ENCODE measurements around the gene MLLT6.
A peak's percentile ranks its signal among the peaks of the same experiment; 100 is the strongest.
"Not testable (repeated sequence)": the region's sequence is repeated elsewhere in the genome, so short reads cannot be mapped to it uniquely, and the experiment has no call there.

The MLLT6 gene

GRCh38 chr17:38709104-38709820 is 4.2 kb downstream of the MLLT6 start:
- DNase-seq: no peak

DNA sequence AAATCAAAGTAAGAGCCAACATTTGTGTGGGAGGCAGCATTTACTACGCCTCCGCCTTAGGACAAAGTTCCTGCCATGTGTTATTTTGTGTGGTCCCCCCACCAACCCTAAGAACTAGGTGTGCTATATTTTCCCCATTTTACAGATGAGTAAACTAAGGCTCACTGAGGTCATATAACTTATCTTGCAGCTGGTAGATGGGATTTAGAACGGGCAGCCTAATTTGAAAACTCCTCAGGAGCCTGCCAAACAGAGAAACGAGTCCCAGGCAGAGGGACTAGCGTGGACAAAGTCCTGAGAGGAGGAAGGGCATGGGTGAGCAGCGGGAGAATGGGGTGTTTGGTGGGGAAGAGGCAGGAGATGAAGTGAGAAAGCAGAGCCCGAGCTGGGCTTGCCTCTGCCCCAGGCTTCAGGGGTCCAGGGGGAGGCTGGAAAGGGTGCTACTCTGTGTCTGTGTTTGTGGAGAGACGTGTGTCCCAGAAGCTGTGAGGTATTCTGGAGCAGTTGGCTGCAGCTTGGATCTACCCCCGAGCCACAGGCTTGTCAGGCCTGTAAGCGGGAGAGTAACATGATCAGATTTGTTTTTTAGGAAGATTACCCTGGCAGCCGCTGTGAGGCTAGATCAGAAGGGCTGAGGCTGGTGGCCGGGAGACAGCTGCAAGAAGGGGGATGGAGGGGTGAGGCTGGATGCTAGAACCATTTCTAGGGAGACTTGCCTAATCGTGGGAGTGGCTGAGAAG is 5.0 kb downstream of the MLLT6 start:
- DNase-seq: no peak

DNA sequence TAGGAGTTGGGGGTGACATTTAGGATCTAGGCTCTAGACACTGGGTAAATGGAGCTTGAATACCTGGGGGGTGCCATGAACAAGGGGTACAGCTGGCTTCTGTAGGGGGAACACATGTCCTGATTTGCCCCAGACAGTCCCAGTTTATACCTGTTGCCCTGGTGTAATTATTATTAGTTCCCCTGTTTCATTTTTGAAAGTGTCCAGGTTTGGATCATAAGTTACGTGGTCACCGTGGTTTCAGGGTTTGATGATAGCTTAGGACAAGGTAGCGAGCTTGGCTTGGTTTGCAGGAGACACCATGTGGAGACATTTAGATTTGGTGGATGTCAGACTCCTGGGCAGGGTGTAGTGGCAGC is 5.5 kb downstream of the MLLT6 start:
- no peak for DNase-seq

GRCh38 chr17:38710985-38711384 is 5.9 kb downstream of the MLLT6 start:
- DNase-seq: no peak

DNA sequence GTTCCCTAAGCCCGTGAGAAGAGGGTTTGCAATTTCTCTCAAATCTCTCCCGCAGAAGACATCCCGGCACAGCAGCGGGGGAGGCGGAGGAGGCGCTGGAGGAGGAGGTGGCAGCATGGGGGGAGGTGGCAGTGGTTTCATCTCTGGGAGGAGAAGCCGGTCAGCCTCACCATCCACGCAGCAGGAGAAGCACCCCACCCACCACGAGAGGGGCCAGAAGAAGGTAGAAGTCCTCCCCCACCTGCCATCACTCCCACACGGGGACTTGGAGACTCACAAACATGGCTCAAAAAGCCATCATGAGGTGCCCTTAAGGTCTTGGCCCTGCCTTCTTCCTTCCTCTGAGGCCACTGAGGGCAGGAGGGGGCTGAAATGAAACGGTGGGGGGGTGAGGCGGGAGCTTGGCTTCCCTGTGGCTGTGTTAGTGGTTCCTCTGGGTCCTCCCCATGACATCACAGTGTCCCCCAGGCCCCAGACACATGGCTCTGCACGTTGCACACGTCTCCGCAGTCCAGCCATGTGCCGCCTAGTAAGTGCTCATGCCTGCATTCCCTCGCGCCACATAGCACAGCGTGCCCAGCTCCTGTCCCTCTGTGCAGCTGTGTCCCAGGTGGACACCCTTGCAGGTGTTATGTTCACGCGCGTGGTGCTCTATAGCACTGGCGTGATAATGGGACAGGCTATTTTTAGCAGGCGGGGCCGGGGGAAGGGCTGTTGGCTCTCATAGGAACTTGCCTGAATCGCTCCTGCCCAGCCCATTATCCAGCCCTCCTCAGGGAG is 6.9 kb downstream of the MLLT6 start:
- no peak for DNase-seq

- no peak for DNase-seq
Measured at GRCh38 chr17:38712593-38712992, 7.5 kb downstream of the MLLT6 start.

GRCh38 chr17:38713456-38714075 is 8.5 kb downstream of the MLLT6 start:
- DNase-seq: no peak

GRCh38 chr17:38715216-38715943 is 10.3 kb downstream of the MLLT6 start:
- no peak for DNase-seq

DNA sequence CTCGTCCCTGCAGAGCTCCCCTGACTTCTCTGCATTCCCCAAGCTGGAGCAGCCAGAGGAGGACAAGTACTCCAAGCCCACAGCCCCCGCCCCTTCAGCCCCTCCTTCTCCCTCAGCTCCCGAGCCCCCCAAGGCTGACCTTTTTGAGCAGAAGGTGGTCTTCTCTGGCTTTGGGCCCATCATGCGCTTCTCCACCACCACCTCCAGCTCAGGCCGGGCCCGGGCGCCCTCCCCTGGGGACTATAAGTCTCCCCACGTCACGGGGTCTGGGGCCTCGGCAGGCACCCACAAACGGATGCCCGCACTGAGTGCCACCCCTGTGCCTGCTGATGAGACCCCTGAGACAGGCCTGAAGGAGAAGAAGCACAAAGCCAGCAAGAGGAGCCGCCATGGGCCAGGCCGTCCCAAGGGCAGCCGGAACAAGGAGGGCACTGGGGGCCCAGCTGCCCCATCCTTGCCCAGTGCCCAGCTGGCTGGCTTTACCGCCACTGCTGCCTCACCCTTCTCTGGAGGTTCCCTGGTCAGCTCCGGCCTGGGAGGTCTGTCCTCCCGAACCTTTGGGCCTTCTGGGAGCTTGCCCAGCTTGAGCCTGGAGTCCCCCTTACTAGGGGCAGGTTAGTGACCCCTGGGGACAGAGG is 11.4 kb downstream of the MLLT6 start:
- DNase-seq: no peak

- DNase-seq: no peak
Measured at GRCh38 chr17:38717139-38717745, 12.2 kb downstream of the MLLT6 start.

- no peak for DNase-seq
Measured at GRCh38 chr17:38719289-38719942, 14.3 kb downstream of the MLLT6 start.

DNA sequence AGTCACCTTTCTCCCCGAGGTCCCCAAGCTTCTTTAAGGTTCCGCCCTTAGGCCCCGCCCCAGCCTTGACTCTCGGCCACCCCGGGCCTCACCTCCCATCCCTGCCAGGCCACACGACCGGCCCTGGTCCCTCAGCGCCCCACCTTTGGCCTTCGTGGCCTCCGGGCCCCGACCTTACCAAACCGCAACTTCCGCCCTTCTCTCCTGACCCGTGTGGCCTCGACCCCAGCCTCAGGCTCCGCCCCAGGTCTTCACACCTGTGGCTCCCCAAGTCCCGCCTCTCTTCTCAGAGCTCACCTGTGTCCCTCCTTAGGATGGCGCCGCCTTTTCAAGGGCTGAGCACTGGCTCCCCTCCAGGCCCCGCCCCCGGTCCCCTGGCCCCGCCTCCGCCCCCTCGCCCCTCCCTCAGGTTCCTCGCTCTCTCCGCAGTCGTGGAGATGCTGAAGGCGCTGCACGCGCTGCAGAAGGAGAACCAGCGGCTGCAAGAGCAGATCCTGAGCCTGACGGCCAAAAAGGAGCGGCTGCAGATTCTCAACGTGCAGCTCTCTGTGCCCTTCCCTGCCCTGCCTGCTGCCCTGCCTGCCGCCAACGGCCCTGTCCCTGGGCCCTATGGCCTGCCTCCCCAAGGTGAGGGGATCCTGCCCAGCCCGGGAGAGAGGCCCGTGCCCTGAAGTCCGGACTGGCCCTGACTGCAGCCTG is 15.0 kb downstream of the MLLT6 start:
- DNase-seq: no peak

DNA sequence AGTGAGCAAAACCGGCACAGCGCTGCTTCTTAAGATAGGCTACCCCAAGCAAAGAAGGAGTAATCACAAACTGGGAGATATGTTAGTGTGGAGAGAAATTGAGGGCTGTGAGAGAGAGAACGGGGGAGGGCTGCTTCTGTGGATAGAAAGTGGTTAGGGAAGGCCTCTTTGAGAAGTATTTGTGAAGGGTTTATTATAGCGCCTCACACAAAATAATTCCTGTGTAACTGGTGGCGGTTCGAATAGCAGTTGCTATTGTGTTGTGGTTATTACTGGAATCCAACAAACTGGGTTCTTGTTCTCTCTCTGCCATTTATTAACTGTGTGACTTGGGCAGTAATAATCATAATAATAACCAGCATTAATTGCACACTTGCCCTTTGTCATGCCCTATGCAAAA is 15.9 kb downstream of the MLLT6 start:
- DNase-seq: no peak

DNA sequence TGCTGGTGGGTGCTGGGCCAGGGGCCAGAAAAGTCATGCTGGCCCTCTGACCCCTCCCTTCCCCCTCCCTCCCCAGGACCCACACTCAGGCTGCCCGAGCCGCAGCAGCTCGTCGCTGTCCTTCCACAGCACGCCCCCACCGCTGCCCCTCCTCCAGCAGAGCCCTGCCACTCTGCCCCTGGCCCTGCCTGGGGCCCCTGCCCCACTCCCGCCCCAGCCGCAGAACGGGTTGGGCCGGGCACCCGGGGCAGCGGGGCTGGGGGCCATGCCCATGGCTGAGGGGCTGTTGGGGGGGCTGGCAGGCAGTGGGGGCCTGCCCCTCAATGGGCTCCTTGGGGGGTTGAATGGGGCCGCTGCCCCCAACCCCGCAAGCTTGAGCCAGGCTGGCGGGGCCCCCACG is 16.7 kb downstream of the MLLT6 start:
- DNase-seq: no peak

DNA sequence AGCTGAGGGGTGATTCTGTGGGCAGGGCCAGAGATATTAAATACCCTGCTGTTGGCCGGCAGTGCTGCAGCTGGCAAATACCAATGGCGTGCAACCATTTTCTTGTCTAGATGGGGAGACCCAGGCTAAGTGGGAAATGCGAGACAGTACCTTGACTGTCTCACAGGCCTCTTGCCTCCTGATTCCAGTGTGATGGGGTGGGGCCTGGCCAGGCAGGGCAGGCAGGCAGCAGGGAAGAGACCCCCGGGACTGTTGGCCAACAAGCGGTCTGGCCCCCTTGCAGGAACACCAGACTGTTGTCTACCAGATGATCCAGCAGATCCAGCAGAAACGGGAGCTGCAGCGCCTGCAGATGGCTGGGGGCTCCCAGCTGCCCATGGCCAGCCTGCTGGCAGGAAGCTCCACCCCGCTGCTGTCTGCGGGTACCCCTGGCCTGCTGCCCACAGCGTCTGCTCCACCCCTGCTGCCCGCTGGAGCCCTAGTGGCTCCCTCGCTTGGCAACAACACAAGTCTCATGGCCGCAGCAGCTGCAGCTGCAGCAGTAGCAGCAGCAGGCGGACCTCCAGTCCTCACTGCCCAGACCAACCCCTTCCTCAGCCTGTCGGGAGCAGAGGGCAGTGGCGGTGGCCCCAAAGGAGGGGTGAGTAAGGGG is 19.4 kb downstream of the MLLT6 start:
- no peak for DNase-seq

DNA sequence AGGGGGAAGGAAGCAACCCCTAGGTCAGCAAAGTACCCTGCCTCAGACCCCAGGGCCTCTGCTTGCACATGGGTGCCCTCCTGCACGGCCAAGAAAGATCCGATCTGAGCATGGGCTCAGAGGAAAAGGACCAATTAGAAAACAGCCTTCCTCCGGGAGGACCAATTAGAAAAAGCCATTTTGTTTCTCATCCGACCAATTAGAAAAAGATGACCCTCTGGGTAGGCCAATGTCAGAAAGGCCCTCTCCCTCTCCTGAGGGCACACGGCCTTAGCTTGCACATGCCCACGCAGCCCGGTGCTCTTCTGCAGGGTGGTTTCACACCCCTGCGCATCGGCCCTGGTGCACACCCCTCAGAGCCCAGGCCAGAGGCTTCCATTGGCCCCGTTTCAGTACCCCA is 20.0 kb downstream of the MLLT6 start:
- DNase-seq: no peak

DNA sequence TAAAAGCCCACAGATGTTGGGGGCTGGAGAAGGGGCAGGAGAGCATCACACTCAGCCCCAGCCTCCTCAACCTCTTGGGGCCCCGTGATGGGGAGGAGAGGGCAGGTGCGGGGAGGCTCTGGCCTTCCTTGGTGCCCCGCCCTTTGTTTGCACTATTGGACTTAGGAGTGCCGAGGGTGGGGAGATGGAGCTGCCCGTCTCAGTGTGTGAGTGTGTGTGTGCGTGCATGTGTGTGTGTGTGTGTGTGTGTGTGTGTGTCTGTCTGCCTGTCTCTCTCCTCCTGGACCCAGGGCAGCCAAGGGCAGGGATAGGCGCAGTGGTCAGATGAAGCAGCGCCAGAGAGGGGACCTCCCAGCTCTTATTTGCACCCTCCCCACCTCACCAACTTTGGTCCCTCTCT is 21.1 kb downstream of the MLLT6 start:
- DNase-seq: not testable (repeated sequence)

DNA sequence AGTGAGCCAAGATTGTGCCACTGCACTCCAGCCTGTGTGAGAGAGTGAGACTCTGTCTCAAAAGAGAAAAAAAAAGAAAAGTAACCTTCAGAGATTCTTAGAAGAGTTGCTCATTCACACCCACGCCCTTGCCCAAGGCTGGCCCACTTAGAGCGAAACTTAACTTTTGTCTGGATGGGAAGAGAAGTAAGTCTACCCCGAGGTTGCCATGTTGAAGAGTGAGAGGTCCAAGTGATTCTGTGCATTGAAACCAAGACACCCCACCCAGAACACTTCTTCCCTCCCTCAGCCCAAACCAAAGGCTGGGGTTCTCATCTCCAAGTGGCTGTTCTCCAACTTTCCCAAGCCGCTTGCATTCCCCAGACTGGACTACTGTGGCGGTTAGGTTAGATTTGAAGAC is 22.7 kb downstream of the MLLT6 start:
- DNase-seq: no peak

GRCh38 chr17:38728290-38728831 is 23.3 kb downstream of the MLLT6 start:
- peak; percentile 27 to 36 for DNase-seq

Data from AML-193 (cell line).